SK-N-SH treated with all-trans-retinoic acid at 6 μM for 48 hours (cell line): Measurements from ENCODE around the gene RAET1G.

Source experiments
- ARNTL ChIP-seq: fragments of 450-650 bp; formaldehyde crosslinking; IDR thresholded peaks from 2 replicates; pipeline ENCODE4 v1.5.0; 2020; ENCODE audit warnings: low read depth, mild to moderate bottlenecking, moderate library complexity, borderline replicate concordance
- BACH2 ChIP-seq: fragments of 250-450 bp; sonication (Bioruptor Pico); IDR thresholded peaks from 2 replicates; pipeline ENCODE4 v1.9.0; 2021; ENCODE audit warnings: mild to moderate bottlenecking, borderline replicate concordance
- ESRRG ChIP-seq: fragments of 250-450 bp; sonication (Bioruptor Pico); IDR thresholded peaks from 2 replicates; pipeline ENCODE4 v1.6.1; 2021; ENCODE audit warnings: mild to moderate bottlenecking
- PPARA ChIP-seq: fragments of 250-450 bp; sonication (Bioruptor Pico); IDR thresholded peaks from 2 replicates; pipeline ENCODE4 v1.5.0; 2020; ENCODE audit warnings: mild to moderate bottlenecking, borderline replicate concordance
- RARB ChIP-seq: fragments of 250-450 bp; sonication (Bioruptor Pico); IDR thresholded peaks from 2 replicates; pipeline ENCODE4 v1.8.0; 2021; ENCODE audit warnings: mild to moderate bottlenecking, moderate library complexity
- ZC3H10 ChIP-seq: fragments of 250-450 bp; sonication (Bioruptor Pico); IDR thresholded peaks from 2 replicates; pipeline ENCODE4 v1.5.1; 2021; ENCODE audit warnings: mild to moderate bottlenecking, moderate library complexity
- ZFP3 ChIP-seq: fragments of 250-450 bp; sonication (Bioruptor Pico); IDR thresholded peaks from 2 replicates; pipeline ENCODE4 v1.5.0; 2020; ENCODE audit warnings: mild to moderate bottlenecking, moderate library complexity
- ZFP30 ChIP-seq: fragments of 450-650 bp; formaldehyde crosslinking; IDR thresholded peaks from 2 replicates; pipeline ENCODE4 v1.5.0; 2022; ENCODE audit warnings: mild to moderate bottlenecking, moderate library complexity
- ZNF70 ChIP-seq: fragments of 450-650 bp; formaldehyde crosslinking; IDR thresholded peaks from 2 replicates; pipeline ENCODE4 v1.5.0; 2020; ENCODE audit warnings: mild to moderate bottlenecking, moderate library complexity
- TF ChIP-seq, protein P1 (sequence below): fragments of 250-450 bp; sonication (Bioruptor Pico); IDR thresholded peaks from 2 replicates; pipeline ENCODE4 v1.8.0; 2020; ENCODE audit warnings: mild to moderate bottlenecking, moderate library complexity, borderline replicate concordance

DNA sequence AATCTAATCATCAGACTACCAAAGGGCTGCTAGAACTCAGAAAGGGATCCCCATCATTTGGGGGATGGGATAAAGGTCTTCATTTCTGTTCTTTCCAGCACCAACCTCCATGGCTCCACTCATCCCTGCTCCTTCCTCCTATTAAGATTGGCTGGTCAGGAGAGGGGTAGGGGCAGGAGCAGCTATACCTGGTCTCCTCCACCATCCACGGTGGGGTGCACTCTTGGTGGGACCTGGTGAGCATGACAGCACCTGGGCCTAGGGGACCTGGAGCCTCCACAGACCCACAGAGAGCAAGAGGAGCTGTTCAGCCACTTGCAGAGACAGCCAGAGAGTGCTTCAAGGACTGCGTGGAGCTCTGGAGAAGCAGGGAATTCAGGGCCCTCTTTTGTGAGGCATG, 12.7 kb upstream of the RAET1G start:
- TF ChIP-seq ARNTL (CRISPR knock-in tag) (no peak), ZFP3 (no peak), ZC3H10 (no peak), ZFP30 (CRISPR knock-in tag) (no peak), ZNF70 (CRISPR knock-in tag) (no peak), PPARA (no peak), ESRRG (no peak), RARB (no peak), BACH2 (CRISPR knock-in tag) (no peak)
- TF ChIP-seq, protein P1, sequence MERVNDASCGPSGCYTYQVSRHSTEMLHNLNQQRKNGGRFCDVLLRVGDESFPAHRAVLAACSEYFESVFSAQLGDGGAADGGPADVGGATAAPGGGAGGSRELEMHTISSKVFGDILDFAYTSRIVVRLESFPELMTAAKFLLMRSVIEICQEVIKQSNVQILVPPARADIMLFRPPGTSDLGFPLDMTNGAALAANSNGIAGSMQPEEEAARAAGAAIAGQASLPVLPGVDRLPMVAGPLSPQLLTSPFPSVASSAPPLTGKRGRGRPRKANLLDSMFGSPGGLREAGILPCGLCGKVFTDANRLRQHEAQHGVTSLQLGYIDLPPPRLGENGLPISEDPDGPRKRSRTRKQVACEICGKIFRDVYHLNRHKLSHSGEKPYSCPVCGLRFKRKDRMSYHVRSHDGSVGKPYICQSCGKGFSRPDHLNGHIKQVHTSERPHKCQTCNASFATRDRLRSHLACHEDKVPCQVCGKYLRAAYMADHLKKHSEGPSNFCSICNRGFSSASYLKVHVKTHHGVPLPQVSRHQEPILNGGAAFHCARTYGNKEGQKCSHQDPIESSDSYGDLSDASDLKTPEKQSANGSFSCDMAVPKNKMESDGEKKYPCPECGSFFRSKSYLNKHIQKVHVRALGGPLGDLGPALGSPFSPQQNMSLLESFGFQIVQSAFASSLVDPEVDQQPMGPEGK (CRISPR knock-in tag), result no peak
